Activated CD4-positive, alpha-beta T cell treated with anti-CD3 and anti-CD28 coated beads for 36 hours (primary cell): Measurements from ENCODE around the gene TTYH3. TPM values are rescaled to one million over a fixed set of nuclear protein-coding genes. Genes with fewer than 3 reads are reported as not detected.

Experiments used
- ATAC-seq: fragments of 200-7000 bp; cut with Tn5 transposase; one replicate; pipeline ENCODE4 v1.10.0; 2021; ENCODE audit warnings: mild to moderate bottlenecking, moderate library complexity
- CTCF ChIA-PET: fragments of 350-600 bp; sonication (Branson Sonifier 250); formaldehyde crosslinking; loops from one replicate; lab custom pipeline; 2021; ENCODE audit warnings: antibody characterized with exemption; lab: Charles Lee
- POLR2A ChIA-PET: fragments of 350-600 bp; sonication (Branson Sonifier 250); formaldehyde crosslinking; loops from one replicate; lab custom pipeline; 2021; ENCODE audit warnings: antibody characterized with exemption, inconsistent platforms; lab: Charles Lee
- DNase-seq: peaks from one replicate; pipeline ENCODE4 v3.0.0-alpha.2; 2020
- H3K27ac Mint-ChIP-seq: one replicate; pipeline ENCODE4 v1.8.0; 2021; ENCODE audit warnings: mixed read lengths
- H3K27me3 Mint-ChIP-seq: one replicate; pipeline ENCODE4 v1.8.0; 2021; ENCODE audit warnings: mixed read lengths
- H3K36me3 Mint-ChIP-seq: one replicate; pipeline ENCODE4 v1.8.0; 2021; ENCODE audit warnings: low read depth, mixed read lengths
- H3K4me1 Mint-ChIP-seq: one replicate; pipeline ENCODE4 v1.8.0; 2021; ENCODE audit warnings: mixed read lengths
- H3K4me3 Mint-ChIP-seq: one replicate; pipeline ENCODE4 v1.8.0; 2021; ENCODE audit warnings: mild to moderate bottlenecking, moderate library complexity, mixed read lengths
- H3K9me3 Mint-ChIP-seq: one replicate; pipeline ENCODE4 v1.8.0; 2021; ENCODE audit warnings: low read depth, mixed read lengths
- intact Hi-C, 2 experiments: fragments of 100-400 bp; cut with DNase I in 1 of 2; cut with micrococcal nuclease in 1 of 2; formaldehyde crosslinking; loops; one replicate each; pipeline versions ENCODE4 v1.14.2 to v1.15.1; 2022 to 2024; cut with DNase I, micrococcal nuclease
- total RNA-seq, 2 experiments: library from RNA; stranded (reverse); gene quantifications; one replicate each; pipeline ENCODE4 v1.2.3, GENCODE V29; 2021

TTYH3 gene
- total RNA-seq, 2 experiments from 2014 or later: 18.7 to 20.2 TPM

DNA sequence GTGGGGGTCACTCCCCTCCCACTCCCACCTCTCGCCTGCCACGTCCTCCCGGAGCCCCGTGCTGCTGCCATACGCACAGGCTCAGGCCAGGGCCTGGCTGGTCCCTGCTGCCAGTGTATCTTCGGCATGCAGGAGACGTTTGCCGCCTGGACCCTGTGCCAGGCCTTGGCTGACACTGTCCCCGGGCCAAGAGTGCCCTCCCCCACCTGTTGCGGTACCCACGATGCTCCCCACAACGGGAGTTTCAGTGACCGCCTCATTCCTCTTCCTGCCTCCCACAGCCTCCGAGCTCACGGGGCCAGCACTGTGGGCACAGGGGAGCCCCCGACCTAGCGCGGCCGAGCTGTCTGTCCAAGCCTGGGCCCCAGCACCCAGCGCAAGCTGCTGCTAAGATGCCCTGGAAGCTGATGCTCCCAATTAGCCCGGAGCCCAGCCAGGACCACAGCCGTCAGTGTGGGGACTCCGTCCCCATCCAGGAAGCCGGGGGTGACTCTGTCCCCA lies 7.4 kb downstream of the TTYH3 start:
- Mint-ChIP-seq H3K4me3 (no peak overlapping the region), H3K36me3 (no peaks in the 10 kb centered on the region), H3K9me3 (no peaks in the 10 kb centered on the region), H3K27ac (no peak overlapping the region), H3K4me1 (peaks cover under 1% of the 10 kb centered on the region), H3K27me3 (no peaks in the 10 kb centered on the region)
- intact Hi-C loops: loop anchor here in 1 of 2 experiments (10.0 kb wide), 1 partner anchor 1594 kb away; the partner anchor contains the start of gene GPR146
- DNase-seq: no peak
- POLR2A ChIA-PET: no interaction called here
- CTCF ChIA-PET: no interaction called here
- ATAC-seq: no peak

DNA sequence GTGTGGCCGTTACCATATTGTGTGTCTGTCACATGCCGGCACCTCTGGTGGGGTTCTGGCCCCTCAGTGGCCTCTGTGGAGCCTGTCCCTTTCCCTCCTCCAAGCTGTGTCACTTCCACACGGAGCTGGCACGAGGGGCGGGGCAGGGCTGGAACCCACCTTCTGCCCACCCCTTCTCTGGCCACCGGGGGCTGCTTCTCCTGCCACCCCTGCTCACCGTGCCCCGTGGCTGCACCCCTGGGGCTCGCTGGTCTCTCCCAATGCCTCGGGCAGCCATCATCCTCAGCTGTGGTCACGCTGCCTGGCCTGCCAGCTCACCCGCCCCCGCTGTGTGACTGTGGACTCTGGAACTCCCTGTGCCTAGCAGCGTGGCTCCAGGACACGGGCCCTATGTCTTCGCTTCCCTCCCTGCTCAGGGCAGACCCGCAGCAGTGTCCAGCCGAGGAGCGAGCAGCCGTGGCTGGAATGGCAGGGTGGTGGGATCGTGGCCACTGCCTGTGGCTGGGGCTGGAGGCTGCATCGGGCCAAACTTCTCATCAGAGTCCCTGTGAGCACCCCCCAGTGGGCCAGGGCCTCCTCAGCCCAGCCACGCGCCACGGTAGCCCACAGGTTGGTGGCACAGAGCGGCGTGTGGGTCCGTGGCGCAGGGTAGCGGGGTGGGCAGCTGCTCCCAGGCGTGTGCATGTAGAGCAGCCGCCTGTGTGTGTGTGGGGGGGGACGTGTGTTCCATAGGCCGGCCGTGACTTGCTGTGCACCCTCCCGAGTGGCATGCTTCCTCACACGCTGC lies 8.1 kb downstream of the TTYH3 start:
- no peak for DNase-seq
- intact Hi-C loops: loop anchor here in 1 of 2 experiments (10.0 kb wide), 1 partner anchor 1595 kb away; the partner anchor contains the start of gene GPR146
- H3K9me3 Mint-ChIP-seq: no peaks in the 10 kb centered on the region
- POLR2A ChIA-PET: no interaction called here
- no peaks in the 10 kb centered on the region for H3K36me3 Mint-ChIP-seq
- no peak overlapping the region for H3K27ac Mint-ChIP-seq
- H3K27me3 Mint-ChIP-seq: no peaks in the 10 kb centered on the region
- CTCF ChIA-PET: no interaction called here
- no peak for ATAC-seq
- no peak overlapping the region for H3K4me3 Mint-ChIP-seq
- peaks cover 6% of the 10 kb centered on the region for H3K4me1 Mint-ChIP-seq

DNA sequence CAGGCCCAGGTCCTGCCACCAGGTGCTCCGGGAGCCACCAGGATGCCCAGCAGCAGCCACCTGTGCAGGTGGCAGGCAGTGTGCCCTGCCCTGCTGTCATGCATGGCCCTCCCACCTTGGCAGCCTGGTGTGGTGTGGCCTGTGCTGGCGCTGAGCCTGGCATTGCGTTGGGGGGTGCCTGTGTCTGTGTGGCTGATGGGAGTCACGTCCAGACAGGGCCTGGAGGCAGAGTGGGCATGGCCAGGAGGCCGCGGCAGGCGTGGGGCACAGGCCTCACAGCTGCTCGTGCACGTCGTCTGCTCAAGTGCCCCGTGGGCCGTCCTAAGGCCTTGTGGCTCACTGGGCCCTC lies 8.7 kb downstream of the TTYH3 start:
- no peak for DNase-seq
- intact Hi-C loops: no loop called here

DNA sequence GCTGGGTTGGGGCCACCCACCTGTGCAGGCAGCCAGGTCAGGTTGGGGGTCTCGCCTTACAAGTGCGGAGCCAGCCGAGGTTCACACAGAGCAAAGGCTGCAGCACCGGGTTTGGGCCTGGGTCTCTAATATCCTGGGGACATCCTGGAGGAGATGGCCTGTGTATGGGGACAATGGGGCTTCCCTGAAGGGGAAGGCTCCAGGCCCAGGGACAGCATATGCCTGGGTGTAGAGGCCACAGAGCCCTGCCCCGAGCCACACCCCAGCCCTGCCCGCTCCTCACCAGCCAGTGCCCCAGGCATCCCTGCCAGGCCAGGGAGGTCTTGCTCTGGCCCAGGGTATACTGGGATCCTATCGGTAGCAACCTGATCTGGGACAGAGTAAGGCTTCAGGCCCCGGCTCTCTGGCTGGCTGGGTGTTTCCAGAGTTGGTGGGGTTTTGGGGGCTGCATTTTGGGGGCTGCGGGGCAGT lies 9.1 kb downstream of the TTYH3 start:
- no peaks in the 10 kb centered on the region for H3K9me3 Mint-ChIP-seq
- CTCF ChIA-PET: no interaction called here
- POLR2A ChIA-PET: no interaction called here
- H3K4me1 Mint-ChIP-seq: peaks cover 15% of the 10 kb centered on the region
- H3K4me3 Mint-ChIP-seq: no peak overlapping the region
- no peak overlapping the region for H3K27ac Mint-ChIP-seq
- intact Hi-C loops: no loop called here
- DNase-seq: no peak
- no peaks in the 10 kb centered on the region for H3K27me3 Mint-ChIP-seq
- no peak for ATAC-seq
- no peaks in the 10 kb centered on the region for H3K36me3 Mint-ChIP-seq

More for the DNA sequence above, 8.7 kb downstream of the TTYH3 start:
- no peaks in the 10 kb centered on the region for H3K36me3 Mint-ChIP-seq
- ChIA-PET POLR2A (no interaction called here), CTCF (no interaction called here)
- no peaks in the 10 kb centered on the region for H3K27me3 Mint-ChIP-seq
- peaks cover 12% of the 10 kb centered on the region for H3K4me1 Mint-ChIP-seq
- H3K4me3 Mint-ChIP-seq: no peak overlapping the region
- H3K9me3 Mint-ChIP-seq: no peaks in the 10 kb centered on the region
- ATAC-seq: no peak
- H3K27ac Mint-ChIP-seq: no peak overlapping the region

DNA sequence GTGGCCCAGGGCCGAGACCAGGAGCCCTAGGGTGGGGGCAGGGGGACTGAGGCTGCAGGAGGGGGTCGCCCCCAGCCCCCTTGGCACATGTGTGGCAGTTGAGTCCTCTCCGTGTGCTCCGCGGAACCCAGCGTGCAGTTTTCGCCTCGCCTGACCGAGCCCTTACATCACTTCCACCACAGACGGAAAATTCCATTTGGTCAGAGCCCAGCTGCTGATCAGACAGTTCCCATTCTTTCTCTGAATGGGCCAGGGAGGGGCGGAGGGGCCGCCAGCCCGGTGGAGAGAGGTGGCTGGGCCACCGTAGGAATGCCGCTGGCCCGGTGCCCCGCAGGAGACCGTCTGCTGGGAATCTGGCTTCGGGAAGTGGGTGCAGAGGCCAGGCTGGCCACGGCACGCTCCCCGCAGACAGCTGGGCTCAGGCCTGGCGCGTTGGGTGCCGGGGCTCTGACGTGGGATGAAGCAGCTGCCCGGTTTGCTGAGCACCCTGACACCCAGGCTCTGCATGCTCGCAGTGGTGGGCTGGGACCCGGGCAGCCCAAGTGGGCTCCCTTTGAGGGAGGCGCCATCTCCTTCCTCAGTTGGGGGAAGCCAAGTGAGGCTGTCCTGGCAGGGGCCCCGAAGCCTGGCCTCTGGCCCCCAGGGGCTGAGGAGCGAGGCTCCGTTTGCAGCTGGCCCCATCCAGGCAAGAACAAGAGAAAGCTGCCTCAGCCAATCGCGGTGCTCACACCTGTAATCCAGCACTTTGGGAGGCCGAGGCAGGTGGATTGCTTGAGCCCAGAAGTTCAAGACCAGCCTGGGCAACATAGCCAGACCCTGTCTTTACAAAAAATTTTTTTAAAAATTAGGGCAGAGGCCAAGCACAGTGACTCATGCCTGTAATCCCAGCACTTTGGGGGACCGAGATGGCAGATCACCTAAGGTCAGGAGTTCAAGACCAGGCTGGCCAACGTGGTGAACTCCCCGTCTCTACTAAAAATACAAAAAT lies 9.9 kb downstream of the TTYH3 start:
- no peak overlapping the region for H3K27ac Mint-ChIP-seq
- peaks cover 15% of the 10 kb centered on the region for H3K4me1 Mint-ChIP-seq
- intact Hi-C loops: no loop called here
- H3K4me3 Mint-ChIP-seq: no peak overlapping the region
- ATAC-seq: no peak
- POLR2A ChIA-PET: no interaction called here
- CTCF ChIA-PET: no interaction called here
- DNase-seq: peak; percentile 24
- no peaks in the 10 kb centered on the region for H3K36me3 Mint-ChIP-seq
- H3K9me3 Mint-ChIP-seq: no peaks in the 10 kb centered on the region
- no peaks in the 10 kb centered on the region for H3K27me3 Mint-ChIP-seq

DNA sequence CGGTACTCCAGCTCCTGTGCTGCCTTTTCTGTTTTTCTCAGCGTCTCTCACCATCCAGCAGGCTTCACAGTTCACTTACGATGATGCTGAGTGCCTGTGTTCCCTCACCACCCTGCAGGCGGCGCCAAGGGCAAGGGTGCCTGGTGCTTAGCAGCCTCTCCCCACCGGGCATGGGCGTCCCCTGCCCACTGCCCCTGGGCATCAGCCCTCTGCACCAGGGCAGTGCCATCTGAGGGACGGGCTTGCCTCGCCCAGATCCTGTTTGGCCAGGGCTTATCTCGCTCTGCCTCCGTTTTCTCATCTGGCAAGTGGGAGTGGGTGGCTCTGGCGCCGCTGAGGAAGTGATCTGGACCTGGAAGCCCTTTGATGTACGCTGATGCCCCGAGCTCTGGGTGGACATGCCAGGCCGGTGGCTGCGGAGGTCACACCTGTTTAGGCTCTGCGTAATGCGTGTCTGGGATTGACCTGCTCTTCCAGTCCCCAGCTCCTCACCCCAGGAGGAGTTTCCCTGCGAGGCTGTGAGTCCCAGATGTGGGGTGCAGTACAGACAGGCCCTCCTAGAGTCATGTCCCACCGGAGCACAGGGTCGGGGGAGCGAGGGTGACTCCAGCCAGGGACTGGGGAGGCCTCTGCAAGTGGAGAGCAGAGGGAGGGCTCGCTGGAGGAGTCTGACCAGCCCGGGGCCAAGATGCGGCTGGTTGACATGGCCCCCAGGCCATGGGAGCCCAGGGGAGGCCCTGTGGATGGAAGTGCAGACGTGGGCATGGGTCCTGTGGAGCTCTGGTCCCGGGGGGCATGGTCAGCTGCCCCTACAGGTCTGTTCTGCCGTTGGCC lies 11.8 kb downstream of the TTYH3 start:
- H3K36me3 Mint-ChIP-seq: no peaks in the 10 kb centered on the region

DNA sequence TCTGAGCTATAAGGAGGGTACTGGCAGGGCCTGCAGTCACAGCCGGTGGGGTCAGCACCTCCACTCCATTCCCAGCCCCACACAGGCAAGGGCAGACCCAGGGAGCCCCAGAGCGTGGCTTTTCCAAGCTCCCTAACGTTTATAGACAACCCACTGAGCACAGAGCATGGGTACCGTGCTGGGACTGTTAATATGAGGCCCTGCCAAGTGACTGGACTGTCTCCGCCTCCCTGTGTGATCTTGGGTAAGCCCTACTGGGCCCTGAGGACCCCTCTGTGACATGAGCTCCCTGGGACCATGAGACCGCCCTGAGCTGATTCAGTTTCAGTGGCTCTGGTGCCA lies 12.4 kb downstream of the TTYH3 start:
- no peak overlapping the region for H3K27ac Mint-ChIP-seq

More for the DNA sequence above, 11.8 kb downstream of the TTYH3 start:
- ChIA-PET POLR2A (no interaction called here), CTCF (interaction anchor here (0.7 kb wide), 1 partner anchor 405 kb away, joined by 3 read pairs; no protein-coding TSS in a partner anchor)
- no peak for ATAC-seq
- intact Hi-C loops: no loop called here
- no peak overlapping the region for H3K27ac Mint-ChIP-seq
- no peak overlapping the region for H3K4me3 Mint-ChIP-seq
- no peaks in the 10 kb centered on the region for H3K27me3 Mint-ChIP-seq
- no peaks in the 10 kb centered on the region for H3K9me3 Mint-ChIP-seq
- peaks cover 15% of the 10 kb centered on the region for H3K4me1 Mint-ChIP-seq
- DNase-seq: no peak

DNA sequence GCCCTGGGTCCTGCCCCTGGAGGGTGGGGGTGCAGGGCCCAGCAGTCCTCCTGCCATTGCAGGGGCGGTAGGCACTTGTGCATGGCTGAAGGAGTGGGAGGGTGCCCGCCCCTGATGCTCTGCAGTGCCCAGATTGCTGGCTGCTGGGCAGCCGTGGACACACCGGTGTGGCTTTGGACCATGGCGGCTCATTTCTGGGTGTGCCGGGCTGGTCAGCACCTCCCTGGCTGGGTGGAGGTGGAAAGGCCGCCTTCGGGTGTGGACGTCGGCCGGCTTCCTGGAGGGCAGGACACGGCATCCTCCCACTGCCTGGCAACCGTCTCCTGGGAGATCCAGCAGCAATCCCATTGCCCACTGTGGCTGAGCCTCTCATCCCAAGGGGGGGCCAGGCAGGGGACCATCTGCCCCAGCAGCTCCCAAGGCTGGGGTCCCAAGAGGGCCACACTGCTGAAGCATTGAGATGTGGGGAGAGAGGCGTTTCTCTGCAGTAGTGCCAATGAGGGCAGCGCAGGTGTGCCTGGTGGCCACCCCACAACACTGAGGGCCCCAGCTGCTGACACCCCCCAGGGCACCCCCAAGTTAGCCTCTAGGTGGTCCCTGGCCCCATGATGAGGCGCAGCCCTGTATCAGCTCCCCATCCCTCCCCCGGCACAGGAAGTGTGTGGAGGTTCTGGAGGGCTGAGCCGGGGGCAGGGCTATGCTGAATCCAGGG lies 12.9 kb downstream of the TTYH3 start:
- Mint-ChIP-seq H3K36me3 (no peaks in the 10 kb centered on the region), H3K4me3 (peak overlapping the region; percentile 21), H3K27me3 (no peaks in the 10 kb centered on the region), H3K9me3 (no peaks in the 10 kb centered on the region), H3K4me1 (peaks cover 15% of the 10 kb centered on the region), H3K27ac (peak overlapping the region; percentile 58)
- POLR2A ChIA-PET: no interaction called here
- CTCF ChIA-PET: interaction anchor here (0.6 to 1.9 kb wide), 5 partner anchors 10 to 531 kb away, joined by 3 to 5 read pairs (median 3); no protein-coding TSS in a partner anchor
- no peak for DNase-seq
- ATAC-seq: peak; percentile 63
- intact Hi-C loops: no loop called here

More for the DNA sequence above, 12.4 kb downstream of the TTYH3 start:
- ATAC-seq (no peak), DNase-seq (no peak)
- Mint-ChIP-seq H3K4me1 (peaks cover 15% of the 10 kb centered on the region), H3K27me3 (no peaks in the 10 kb centered on the region), H3K36me3 (no peaks in the 10 kb centered on the region), H3K9me3 (no peaks in the 10 kb centered on the region), H3K4me3 (no peak overlapping the region)
- POLR2A ChIA-PET: no interaction called here
- intact Hi-C loops: no loop called here
- CTCF ChIA-PET: interaction anchor here (0.6 to 1.9 kb wide), 4 partner anchors 10 to 531 kb away, joined by 3 to 5 read pairs (median 3); no protein-coding TSS in a partner anchor

DNA sequence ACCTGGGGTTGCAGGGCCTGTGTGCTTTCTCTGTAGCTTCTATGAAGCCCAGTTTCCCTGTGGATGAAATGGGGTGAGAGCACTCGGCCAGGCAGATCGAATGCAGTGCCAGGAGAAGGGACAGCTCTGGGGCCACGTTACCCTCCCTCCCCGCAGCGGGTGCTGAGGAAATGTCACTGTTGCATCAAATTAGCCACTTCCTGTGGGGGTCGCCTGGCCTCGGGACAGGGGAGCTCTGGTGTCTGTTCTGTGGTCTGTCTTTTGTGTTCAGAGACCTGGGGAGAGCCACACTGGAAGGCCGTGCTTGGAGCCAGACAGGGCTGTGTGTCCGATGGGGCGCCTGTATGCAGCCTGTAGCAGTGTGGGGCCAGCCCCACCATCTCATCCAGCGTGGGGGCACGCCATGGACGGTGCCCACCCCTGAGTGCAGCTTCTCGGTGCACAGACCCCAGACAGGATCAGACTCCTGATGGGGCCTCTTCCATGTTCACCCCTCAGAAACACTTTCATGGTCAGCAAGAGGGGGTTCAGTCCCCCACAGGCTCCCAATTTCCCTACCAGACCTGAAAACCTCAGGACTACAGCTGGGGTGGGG lies 13.6 kb downstream of the TTYH3 start:
- peak; percentile 45 for ATAC-seq
- CTCF ChIA-PET: interaction anchor here (0.6 to 1.9 kb wide), 7 partner anchors 9 to 1459 kb away, joined by 3 to 5 read pairs (median 3); no protein-coding TSS in a partner anchor
- peak overlapping the region; percentile 58 for H3K27ac Mint-ChIP-seq

DNA sequence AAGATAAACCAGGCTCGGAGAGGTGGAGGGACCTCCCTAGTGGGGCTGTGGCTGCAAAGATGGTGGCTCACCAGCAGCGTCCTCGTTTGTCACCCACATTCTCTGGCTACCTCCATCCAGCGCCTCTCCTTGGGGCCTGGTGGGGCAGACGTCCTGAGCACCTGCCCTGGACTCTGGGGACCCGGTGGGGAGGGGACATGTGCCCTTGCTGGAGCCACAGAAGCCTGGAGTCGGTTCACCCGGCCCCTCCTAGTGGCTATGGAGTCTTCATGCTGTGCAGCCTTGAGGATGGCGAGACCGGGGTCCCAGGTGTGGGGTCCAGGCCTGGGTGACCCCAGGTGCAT lies 14.5 kb downstream of the TTYH3 start:
- CTCF ChIA-PET: interaction anchor here (0.6 kb wide), 1 partner anchor 705 kb away, joined by 3 read pairs; no protein-coding TSS in a partner anchor

More for the DNA sequence above, 13.6 kb downstream of the TTYH3 start:
- Mint-ChIP-seq H3K4me1 (peaks cover 15% of the 10 kb centered on the region), H3K9me3 (no peaks in the 10 kb centered on the region), H3K4me3 (no peak overlapping the region), H3K27me3 (no peaks in the 10 kb centered on the region), H3K36me3 (no peaks in the 10 kb centered on the region)
- intact Hi-C loops: no loop called here
- POLR2A ChIA-PET: no interaction called here
- DNase-seq: peak; percentile 52

More for the DNA sequence above, 14.5 kb downstream of the TTYH3 start:
- Mint-ChIP-seq H3K4me3 (no peak overlapping the region), H3K27ac (no peak overlapping the region), H3K27me3 (no peaks in the 10 kb centered on the region), H3K9me3 (no peaks in the 10 kb centered on the region), H3K4me1 (peaks cover 15% of the 10 kb centered on the region), H3K36me3 (no peaks in the 10 kb centered on the region)
- POLR2A ChIA-PET: no interaction called here
- DNase-seq: no peak
- intact Hi-C loops: no loop called here
- no peak for ATAC-seq
